GM18867 (cell line): ENCODE data around the gene WDR70.
"Not testable (repeated sequence)": the region's sequence is repeated elsewhere in the genome, so short reads cannot be mapped to it uniquely, and the experiment has no call there.

ENCODE experiments used
- ATAC-seq: cut with Tn5 transposase; IDR thresholded peaks from one replicate; pipeline ENCODE4 v1.9.1; 2021; ENCODE audit warnings: mild to moderate bottlenecking, moderate library complexity; ENCODE audit not compliant: unreplicated experiment

Gene WDR70

DNA sequence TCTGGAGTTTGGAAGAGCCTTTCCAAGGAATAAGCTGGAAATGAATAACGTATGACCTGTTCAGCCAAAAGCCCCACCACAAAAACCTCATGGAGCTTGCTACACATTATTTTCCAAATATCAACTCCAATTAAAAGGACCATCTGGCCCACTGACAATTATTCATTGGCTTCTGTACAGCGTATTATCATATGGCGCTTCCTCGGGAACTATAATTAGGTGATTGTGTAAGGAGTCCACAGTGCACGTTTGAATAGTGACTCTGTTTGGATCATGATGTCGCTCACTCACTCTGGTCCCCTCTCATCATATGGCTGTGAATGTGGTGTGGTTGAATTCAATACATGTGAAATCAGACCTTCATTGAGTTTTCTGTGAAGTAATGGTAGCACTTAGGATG is 408.6 kb downstream of the WDR70 start:
- ATAC-seq = no peak

DNA sequence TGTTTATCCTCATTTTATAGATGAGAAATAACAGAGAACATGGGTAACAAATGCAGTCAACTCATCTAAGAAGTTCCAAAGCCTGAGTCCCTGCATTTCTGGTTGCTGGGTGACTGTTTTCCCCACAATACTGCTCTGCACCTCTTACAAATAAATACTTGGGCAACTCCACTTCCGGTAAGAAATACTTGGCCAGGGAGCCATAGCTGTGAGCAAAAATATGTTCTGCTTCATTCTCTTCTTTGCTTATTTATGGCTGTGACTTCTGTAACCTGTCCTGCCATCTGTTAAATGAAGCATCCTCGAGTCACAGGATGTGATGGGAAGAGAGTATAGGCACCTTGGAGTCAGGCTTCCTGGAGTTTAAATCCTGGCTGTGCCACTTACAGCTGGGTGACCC is 410.9 kb downstream of the WDR70 start:
- ATAC-seq = no peak

DNA sequence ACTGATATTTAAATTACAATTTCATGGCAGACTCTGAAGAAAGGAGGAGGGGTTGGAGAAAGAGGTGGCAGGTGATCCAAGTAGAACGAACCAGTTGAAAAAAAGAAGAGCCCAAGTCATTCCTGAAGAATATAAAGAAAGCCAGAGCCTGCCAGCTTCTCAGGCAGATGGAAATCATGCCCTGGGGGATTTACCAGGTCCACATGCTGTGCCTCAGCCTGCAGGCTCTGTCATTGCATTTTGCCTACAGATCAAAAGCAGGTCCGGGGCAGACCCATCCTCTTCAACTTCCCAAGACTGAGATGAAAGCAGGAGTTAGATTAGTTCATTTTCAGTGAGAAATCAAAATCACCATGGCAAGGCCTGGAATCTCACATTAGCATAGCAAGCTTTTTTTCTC is 412.2 kb downstream of the WDR70 start:
- ATAC-seq = no peak

DNA sequence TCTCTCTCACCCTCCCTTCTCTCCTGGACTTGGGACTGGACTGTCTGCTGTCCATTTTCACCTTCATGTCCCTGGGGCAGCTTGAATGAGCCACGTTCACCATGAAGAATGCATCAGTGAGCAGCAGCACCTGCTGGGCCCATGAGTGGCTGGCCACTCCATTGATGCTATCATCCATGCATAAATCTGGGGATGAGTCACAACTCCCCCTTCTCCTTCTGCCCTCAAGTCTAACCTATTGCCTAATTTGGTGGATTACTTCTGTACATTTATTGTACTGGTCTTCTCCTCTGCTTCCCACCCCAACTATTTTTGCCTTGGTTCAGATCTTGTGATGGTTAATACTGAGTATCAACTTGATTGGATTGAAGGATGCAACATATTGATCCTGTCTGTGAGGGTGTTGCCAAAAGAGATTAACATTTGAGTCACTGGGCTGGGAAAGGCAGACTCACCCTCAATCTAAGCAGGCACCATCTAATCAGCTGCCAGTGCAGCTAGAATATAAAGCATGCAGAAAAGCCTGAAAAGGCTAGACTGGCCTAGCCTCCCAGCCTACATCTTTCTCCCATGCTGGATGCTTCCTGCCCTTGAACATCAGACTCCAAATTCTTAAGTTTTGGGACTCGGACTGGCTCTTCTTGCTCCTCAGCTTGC is 414.0 kb downstream of the WDR70 start:
- no peak for ATAC-seq

DNA sequence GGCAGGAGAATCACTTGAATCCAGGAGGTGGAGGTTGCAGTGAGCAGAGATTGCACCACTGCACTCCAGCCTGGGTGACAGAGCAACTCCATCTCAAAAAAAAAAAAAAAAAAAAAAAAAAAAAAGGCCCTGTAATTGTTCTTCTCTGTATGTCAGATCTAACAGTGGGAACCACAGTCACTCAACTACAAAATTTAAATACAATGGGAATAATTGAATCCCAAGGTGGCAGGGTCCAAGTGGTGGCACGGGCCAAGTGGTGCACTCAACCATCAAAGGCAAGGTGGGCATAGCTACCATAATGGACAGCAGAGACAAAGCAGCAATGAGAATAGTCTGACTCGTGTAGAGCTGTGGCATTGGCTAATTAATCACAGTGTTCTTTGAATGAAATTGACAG is 416.2 kb downstream of the WDR70 start:
- ATAC-seq = not testable (repeated sequence)

DNA sequence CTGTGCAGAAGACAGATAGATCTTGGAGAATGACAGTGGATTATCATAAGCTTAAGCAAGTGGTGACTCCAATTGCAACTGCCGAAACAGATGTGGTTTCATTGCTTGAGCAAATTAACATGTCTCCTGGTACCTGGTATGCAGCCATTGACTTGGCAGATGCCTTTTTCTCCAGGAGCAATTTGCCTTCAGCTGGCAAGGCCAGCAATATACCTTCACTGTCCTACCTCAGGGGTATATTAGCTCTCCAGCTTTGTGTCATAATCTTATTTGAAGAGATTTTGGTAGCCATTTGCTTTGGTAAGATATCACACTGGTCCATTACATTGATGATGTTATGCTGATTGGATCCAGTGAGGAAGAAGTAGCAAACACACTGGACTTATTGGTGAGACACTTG is 417.3 kb downstream of the WDR70 start:
- not testable (repeated sequence) for ATAC-seq

DNA sequence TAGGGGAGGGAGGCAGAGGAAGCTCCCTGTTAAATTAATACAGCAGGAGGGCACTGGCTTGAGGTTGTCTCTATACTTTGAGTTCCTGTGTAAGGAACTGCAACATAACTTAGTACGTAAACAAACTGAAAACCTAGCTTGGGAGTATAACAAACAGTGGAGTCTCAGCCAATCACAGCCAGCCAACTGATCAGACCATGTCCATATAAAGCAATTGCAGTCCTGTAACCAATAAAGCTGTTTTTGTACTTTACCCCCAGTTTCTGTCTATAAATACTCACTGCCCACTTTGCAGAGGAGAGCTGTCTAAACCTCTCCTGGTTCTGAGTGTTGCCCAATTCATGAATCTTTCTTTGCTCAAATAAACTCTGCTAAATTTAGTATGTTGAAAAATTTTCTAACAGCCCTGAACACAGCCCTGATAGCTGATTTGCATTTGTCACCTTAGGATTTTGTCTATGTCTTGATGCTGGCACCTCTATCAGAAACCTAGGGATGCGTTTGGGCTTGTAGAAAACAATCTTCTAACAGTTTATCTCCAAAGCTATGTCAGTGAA is 420.8 kb downstream of the WDR70 start:
- ATAC-seq = no peak

DNA sequence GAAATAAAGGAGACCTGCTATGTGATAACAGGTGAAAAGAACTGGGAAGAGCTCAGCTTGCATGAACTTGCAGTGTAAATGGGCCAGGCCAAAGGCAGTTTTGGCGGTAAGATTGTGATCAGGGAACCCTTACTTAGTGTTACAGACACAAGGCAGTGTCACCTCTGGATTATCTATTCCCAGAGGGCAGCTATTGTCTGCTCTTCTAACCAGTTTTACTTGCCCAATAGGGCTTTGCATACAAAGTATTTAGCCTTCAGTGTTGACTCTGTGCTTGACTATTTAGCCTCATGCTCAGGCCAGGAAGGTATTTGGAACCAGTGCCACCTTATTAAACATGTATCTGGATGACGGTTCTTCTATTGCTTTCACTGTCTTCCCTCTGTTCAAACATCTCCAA is 422.4 kb downstream of the WDR70 start:
- ATAC-seq = no peak
